ENCODE results near the gene USP12.
"Not testable (repeated sequence)": the region's sequence is repeated elsewhere in the genome, so short reads cannot be mapped to it uniquely, and the experiment has no call there.

USP12 gene, protein sequence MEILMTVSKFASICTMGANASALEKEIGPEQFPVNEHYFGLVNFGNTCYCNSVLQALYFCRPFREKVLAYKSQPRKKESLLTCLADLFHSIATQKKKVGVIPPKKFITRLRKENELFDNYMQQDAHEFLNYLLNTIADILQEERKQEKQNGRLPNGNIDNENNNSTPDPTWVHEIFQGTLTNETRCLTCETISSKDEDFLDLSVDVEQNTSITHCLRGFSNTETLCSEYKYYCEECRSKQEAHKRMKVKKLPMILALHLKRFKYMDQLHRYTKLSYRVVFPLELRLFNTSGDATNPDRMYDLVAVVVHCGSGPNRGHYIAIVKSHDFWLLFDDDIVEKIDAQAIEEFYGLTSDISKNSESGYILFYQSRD

DNA sequence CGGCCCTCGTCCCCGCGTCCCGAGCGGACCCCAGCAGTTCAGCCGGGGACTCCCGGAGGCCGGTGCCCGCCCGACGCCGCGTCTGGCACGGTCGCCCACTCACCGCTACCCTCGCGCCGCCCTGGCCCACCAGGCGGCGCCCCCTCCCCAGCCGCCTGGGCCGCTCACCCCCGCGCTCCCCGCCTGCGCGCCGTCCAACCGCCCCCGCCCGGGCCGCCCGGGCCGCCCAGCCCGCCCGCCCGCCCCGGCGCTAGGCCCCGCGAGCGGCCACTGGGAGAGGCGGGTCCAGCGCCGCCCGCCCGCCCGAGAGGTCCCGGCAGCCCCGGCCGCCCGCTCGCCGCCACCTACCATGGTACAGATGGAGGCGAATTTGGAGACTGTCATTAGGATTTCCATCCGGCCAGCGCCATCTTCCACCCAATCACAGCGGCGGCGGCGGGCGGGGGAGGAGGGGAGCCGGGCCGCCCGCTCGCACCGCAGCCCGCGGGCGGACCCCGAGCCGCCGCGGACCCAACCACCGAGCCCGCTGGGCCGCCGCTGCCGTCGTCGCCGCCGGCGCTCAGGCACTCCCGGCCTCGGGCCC lies at the start of gene USP12:
Gene USP12, minus strand, starts transcription at position 568 of the 583 bp plus-strand sequence. Its CDS starts 172 bp downstream, at position 396.
- no peak for DNase-seq

DNA sequence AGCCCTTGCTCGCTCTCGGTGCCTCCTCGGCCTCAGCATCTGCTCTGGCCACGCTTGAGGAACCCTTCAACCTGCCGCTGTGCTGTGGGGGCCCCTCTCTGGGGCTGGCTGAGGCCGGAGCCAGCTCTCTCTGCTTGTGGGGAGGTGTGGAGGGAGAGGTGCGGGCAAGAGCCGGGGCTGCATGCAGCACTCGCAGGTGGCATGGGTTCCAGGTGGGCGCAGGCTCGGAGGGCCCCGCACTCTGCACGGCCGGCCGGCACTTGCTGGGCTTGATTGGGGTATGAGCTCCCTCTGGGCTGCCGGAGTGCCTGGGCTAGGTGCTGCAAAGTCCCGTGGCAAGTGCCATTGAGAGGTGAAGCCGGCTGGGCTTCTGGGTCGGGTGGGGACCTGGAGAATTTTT lies 48.0 kb upstream of the USP12 start:
- DNase-seq: no peak

DNA sequence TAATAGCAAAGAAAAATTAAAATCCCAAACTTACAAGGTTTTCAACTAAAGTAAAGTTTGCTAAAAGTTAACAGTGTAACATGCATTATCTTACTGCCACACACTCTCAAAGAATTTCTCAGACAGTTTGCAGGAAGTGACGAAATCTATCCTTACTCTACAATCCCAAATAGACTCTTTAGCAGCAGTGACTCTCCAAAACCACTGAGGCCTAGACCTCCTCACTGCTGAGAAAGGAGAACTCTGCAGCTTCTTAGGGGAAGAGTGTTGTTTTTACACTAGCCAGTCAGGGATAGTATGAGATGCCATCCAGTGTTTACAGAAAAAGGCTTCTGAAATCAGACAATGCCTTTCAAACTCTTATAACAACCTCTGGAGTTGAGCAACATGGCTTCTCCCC lies 47.2 kb upstream of the USP12 start:
- DNase-seq: not testable (repeated sequence)

DNA sequence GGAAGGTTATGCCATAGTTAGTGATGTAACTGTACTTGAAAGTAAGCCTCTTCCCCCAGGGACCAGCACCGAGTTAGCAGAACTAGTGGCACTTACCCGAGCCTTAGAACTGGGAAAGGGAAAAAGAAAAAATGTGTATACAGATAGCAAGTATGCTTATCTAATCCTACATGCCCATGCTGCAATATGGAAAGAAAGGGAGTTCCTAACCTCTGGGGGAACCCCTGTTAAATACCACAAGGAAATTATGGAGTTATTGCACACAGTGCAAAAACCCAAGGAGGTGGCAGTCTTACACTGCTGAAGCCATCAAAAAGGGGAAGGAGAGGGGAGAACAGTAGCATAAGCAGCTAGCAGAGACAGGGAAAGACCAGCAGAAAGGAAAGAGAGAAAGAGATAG lies 46.2 kb upstream of the USP12 start:
- DNase-seq: not testable (repeated sequence)

DNA sequence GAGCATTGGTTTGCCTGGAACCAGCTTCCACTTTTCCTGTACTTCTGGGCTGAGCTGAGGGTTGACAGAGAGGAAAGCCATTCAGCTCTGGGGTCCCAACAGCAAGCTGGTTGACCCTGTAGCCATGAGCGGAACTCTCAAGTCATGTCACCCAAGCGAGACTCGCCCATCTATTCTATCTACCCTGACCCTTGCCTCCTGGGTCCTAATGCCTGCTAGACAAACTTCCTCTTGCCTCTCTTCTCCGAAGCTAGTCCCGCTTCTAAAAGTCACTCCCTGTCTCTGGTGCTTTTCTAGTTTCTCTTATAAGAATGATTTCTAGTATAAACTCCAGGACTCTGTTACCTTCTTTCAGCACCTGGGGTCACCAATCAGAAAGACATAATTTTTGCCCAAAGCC lies 41.8 kb upstream of the USP12 start:
- DNase-seq: not testable (repeated sequence)

DNA sequence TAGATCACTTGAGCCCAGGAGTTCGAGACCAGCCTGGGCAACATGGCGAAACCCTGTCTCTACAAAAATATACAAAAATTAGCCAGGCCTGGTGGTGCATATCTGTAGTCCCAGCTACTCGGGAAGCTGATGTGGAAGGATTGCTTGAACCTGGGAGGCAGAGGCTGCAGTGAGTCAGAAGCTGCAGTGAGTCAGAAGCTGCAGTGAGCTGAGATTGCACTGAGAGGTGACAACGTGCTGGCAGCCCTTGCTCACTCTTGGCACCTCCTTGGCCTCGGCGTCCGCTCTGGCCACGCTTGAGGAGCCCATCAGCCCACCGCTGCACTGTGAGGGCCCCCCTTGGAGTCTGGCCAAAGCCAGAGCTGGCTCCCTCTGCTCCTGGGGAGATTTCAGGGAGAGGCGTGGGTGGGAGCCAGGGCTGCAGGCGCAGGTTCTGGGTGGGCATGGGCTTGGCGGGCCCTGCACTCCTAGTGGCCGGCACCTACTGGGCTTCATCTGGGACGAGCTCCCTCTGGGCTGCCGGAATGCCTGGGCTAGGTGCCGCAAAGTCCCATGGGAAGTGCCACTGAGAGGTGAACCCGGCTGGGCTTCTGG lies 40.3 kb upstream of the USP12 start:
- no peak for DNase-seq

DNA sequence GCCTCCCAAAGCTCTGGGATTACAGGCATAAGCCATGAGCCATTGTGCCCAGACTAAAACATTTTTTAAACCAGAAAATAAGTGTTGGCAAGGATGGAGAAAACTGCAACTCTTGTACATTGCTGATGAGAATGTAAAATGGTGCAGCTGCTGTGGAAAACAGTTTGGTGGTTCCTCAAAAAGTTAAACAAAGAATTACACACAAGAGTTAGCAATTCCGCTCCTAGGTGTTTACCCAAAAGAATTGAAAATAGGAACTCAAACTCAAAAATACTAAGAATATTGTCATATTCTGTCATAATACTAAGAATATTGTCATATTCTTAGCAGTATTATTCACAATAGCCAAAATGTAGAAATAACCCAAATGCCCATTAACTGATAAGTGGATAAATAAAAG lies 39.7 kb upstream of the USP12 start:
- no peak for DNase-seq

DNA sequence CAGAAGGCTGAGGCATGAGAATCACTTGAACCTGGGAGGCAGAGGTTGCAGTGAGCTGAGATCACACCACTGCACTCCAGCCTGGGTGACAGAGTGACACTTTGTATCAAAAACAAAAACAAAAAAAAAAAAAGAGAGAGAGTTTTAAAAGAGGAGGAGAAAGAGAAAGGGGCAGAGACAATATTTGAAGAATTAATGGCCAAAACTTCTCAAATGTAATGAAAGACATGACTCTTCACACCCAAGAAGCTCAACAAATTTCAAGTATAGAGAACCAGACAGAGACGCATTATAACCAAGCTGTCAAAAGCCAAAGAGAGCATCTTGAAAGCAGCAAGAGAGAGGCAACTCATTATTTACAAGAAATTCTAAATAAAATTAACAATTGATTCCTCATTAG lies 36.9 kb upstream of the USP12 start:
- no peak for DNase-seq

DNA sequence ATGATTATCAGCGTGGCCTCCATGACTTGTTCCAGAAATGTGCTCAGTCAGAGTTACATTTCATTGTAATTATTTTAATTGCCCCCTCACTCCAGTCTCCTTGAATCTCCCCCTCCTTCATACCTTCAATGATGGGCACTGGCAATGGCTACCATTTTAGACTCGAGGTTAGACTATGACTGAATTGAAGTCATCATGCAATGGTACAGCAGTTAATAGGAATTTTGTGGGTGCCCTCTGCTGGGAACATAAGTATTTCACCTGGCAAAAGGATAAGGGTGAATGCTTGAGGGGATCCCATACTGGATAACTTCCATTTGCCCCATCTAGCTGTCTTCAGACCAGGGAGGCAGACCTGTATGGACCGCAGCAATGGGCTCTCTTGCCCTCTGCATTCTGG lies 32.2 kb upstream of the USP12 start:
- no peak for DNase-seq

DNA sequence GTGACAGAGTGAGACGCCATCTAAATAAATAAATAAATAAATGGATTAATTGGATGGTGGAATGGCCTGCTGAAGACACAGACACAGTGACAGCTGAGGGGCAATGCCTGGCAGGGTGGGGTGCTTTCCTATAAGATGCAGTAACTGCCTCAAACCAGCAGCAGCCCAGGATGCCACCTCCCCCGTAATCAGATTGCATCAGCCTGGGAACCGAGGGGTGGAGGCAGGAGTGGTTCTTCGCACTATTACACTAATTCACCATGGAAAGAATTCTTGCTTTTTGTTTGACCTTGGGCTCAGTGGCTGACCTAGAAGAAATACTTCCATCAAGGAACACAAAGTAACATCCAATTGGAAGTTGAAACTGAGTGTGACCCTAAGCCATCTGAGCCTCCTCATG lies 31.6 kb upstream of the USP12 start:
- no peak for DNase-seq

DNA sequence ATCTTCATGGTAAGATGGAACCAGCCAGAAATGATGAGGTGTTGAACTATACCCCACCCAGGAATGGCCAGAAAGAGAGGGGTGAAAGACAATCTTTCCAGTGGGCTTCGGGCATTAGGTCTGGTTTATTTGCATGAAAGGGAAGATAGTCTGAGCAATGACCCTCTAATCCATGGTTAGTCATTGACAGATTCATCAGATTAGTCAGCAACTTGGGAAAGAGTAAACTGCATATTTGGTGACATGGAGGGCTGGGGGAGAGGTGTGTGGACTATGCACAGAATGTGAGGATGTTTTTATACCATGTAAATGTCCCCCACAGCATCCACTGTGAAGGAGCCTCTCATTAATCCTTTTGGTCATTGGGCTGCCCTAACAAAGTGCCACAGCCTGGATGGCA lies 30.1 kb upstream of the USP12 start:
- DNase-seq: no peak

DNA sequence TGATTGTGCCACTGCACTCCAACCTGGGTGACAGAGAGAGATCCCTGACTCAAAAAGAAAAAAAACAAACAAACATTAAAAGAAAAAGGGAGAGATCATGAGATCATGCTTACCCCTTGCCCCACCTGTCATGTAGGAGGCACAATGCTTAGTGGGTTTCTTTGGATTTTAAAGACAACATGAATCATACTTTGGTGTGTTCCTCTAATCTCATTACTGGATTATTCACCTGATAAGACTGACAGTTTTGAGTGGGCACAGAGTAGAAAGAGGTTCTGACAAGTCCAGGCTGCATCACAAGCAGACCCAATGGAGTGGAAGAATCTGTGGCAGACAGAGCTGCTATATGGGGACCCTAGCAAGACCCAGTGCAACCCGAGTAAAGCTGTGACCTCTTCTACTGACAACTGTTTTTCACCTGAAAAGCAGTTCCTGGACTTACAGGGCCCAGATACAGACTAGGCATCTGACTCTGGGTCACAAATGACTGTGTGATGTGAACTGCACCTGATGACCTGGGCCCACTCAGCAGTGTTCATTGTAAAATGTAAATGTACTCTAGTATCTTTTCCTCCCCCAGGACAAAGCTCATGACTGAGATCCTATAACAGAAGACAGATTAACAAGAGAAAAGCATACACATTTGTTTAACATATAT lies 28.9 kb upstream of the USP12 start:
- no peak for DNase-seq

DNA sequence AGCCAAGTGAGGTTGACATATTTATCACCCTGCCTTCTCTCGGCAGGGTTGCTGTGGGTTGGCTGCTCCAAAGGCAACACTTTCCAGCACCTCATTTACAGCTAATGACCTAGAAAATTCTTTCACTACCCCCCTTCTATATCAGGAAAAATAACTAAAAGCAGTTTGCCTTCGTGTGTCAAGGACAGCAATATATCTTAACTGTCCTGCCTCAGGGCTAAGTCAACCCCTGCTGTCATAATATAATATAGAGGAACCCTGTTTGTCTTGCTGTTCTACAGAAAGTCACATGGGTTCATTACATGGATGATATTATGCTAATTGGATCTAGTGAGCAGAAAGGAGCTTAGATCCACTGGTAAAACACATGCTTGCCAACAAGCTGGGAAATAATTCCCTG lies 28.1 kb upstream of the USP12 start:
- no peak for DNase-seq

DNA sequence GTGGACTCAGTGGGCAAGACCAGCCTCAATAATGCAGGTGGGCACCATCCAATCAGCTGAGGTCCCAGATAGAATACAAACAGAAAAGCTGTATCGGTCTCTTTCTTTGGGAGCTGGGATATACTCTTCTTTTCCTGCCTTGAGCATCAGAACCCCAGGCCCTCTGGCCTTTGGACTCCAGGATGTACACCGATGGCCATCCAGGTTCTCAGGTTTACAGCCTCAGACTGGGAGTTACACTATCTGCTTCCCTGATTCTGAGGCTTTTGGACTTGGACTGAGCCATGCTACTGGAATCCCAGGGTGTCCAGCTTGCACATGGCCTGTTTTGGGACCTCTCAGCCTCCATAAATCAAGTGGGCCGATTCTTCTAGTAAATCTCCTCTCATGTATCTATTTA lies 27.6 kb upstream of the USP12 start:
- no peak for DNase-seq

DNA sequence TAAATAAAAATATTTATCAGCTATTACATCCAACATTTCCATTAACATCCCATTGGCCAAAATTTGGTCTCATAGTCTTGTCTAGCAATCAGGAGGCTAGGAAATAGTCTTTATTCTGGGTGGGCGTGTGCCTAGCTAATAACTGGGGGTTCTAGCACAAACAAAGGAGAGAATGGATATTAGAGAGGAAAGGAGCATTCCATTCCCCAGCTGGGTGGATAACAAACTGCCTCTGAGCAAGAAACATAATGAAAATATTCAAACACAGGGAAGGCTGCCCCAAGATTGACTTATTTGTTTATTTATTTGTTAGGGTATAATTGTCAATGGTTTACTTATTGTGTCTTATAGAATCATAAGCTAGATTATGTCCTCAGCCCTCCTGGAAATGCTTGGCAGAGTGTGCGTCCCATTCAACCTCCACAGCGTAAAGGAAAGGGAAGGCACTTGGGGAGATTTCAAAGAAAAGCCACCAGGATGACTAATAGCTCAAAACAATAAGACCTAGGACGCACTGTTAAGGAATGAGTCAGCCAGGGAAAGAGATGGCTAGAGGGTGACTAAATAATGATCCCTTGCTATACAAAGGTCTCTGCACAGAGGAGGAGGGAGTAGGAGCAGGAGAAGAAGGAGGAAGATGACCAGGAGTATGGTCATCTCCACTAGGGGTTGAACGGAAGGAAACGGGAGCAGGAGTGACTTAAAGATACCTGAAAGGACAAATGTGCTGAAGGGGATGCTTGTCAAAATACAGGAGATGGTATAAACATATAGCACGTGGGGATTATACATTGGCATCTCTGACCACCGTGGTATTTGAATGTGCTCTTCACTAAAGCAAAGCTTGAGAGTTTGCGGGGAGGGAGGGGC lies 23.5 kb upstream of the USP12 start:
- DNase-seq: no peak

DNA sequence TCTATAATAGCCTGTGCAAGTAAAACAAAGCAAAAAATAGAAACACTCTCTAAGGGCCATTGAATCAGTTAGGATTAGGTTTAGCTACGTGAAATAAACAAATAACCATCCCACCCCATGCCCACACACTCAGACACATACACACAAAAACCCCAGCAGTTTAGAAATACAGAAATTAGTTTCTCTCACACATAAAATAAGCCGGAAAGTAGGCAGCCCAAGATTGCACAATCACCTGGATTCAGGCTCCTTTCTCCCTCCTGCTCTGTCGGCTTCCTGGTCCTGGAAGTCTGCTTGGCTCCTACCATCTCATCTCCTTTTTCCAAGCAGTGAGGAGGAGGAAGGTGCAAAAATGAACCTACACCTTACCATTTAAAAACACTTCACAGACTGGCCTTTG lies 22.6 kb upstream of the USP12 start:
- DNase-seq: no peak

DNA sequence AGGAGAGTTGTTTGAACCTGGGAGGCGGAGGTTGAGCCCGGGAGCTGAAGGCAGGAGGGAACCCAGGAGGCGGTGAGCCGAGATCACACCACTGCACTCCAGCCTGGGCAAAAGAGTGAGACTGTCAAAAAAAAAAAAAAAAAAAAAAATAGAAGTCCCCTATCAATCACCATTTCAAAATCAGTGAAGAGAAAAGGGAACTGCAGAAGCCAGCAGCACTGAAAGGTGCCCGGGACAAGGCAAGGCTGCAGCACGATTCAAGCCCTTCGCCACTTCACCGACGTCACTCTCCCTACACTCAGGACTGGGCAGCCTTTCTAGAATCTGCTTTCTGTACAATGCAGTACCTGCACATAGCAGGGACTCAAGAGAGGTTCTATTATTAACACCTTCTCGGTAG lies 21.9 kb upstream of the USP12 start:
- DNase-seq: no peak

DNA sequence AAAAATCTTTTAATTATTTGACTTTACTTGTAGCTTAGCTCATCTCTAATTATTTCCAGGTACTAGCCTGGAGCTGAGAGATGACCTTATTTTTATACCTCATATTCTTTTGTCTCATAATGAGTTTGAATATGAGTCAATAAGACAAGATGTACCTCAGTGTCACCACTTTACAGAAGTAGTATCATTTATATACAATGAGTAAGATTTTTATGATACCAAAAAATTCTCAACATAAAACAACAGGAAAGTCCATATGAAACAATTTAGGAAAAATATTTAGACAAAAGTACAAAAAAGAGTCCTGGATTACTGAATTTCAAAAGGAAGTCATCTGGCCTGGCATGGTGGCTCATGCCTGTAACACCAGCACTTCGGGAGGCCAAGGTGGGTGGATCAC lies 21.4 kb upstream of the USP12 start:
- no peak for DNase-seq

DNA sequence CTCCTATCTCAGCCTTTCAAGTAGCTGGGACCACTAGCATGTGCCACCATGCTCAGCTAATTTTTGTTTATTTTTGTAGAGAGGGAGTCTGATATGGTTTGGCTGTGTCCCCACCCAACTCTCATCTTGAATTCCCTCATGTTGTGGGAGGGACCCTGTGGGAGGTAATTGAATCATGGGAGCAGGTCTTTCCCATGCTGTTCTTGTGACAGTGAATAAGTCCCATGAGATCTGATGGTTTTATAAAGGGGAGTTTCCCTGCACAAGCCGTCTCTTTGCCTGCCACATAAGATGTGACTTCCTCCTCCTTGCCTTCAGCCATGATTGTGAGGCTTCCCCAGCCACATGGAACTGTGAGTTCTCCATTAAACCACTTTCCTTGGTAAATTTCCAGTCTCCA lies 20.8 kb upstream of the USP12 start:
- not testable (repeated sequence) for DNase-seq

DNA sequence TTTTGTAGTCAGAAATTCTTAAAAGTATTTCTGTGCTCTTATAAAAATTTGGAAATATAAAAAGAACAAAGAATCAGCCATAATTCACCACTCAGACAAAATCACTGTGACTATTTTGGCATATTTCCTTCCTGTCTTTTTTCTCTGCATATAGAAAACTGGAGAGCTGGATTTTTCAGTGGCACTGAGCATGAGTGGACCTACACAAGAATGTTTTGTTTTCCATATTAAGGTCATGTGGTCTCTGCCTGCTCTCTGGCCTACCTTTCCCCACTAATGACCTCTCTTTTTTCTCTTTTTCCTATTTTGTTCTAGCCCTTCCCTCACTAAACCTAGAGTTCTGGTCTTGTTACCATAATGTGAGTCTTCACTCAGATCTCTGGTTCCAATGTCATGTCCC lies 17.6 kb upstream of the USP12 start:
- no peak for DNase-seq

DNA sequence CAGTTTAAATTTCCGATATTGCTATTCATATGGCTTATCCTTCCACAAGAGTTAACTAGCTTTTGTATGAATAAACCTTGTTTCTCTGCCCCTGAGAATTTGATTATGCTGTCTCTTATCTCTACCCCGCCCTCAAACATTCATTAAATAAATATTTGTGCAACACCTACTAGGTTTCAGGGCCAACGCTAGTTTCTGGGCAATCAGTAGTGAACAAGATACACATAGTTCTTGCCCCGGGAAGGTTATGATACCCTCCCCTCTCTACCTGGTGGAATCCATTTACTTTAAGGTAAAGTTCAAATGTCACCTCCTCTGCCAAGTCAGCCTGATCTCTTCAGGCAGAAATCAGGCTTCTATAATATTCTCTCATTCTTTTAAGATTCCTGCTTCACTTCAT lies 16.6 kb upstream of the USP12 start:
- DNase-seq: no peak

DNA sequence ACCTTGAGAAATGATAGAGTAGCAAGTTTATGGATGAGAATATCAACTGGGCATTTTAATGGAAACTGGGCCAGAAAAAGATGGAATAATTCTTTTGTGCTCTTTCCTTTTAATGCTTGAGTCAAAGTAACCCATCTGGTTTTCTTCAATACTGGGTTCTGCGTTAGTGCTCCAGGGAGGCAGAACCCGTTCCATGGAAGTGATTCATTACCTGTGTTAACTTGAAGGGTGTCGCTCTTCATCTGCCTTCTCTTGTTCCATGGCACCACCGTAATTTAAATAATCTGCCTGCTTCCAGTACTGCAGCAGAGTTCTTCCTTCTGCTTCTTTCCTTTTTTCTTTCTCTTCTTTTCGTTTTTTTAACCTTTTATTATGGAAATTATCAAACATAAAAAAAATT lies 14.7 kb upstream of the USP12 start:
- DNase-seq: no peak

DNA sequence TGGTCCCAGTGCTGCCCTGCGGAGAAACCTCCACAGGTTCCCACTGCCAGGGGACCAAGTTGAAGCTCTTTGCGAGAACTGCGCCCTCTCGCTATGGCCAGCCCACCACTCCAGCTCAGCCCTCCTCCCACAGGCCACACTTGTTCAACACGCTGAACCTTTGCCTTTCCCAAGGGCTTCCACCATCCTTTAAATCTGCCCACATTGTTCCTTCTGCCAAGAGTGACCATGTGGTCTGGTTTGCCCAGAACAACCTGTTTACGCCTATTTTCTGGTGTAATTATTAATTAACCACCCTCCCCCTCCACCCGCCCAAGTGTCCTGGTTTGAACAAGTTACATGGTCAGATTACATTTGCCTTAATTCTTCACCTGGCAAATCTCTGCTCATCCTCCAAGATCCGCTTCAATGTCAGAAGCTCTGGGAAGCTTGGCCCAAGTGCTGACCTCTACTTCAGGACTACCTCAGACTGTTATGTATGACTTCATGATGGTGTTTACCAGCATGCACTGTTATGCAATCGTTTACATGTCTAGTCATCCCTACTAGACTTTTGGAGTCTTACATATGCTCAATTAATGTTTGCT lies 12.0 kb upstream of the USP12 start:
- no peak for DNase-seq
